DMS153 (cell line): Measurements from ENCODE around the gene APMAP.

Experiments
- DNase-seq: peaks from one replicate; lab custom pipeline; 2025; lab: John Stamatoyannopoulos, UW

Gene APMAP

DNA sequence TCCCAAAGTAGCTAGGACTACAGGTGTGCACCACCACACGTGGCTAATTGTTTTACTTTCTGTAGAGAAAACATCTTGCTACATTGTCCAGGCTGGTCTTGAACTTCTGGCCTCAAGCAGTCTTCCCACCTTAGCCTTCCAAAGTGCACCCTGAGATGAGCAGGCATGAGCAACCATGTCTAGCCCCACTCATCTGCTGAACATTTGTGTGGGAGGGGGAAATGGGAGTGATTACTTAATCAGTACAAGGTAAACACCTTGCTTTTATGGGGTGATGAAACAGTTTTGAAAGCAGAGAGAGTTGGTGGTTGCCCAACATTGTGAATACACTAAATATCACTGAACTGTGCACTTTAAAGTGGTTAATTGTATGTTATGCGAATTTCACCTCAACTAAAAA is 5.3 kb downstream of the APMAP start:
- no peak for DNase-seq

DNA sequence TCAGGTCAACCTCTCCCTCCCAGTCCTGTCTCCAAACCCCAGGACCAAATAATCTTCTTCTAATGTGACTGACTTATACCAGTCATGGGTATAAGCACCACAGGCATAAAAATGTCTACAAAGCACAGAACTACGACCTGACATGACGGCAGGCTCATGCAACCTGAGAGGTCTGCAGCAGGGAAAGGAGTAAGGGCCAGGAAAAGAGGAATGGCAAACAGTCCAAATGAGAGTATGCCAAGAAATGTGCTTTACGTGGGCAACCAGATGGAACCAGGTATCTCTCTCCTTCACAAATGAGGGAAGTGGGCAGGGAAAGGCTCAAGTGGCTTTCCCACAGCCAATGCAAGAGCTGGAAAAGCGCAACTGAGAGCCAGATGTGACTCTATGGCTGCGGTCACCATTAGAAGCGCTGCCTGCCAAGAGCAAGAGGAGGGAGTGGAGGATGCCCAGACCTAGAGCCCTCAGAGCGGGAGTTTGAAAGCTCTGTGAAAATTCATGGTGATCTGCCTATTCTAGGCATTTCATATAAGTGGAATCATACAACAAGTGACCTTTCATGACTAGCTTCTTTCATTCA is 6.0 kb downstream of the APMAP start:
- DNase-seq: no peak

DNA sequence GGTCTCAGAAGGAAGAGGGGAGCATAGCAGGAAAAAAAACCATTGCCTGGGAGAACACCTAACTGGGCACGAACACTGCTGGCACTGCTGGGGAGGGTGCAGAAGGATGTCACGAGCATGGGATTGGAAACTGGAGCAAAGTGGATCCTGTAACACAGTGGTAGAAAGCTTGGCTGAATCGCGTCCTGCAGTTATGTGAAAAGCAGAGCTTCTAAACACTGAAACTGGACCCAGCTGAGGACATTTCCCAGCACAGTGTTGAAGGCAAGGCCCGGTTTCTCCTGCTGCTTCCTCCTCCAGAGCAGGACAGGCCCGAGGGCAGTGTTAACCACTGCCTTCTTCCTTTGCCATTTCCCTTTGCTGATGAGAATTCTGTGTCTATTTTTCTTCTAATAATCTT is 6.7 kb downstream of the APMAP start:
- DNase-seq: no peak

DNA sequence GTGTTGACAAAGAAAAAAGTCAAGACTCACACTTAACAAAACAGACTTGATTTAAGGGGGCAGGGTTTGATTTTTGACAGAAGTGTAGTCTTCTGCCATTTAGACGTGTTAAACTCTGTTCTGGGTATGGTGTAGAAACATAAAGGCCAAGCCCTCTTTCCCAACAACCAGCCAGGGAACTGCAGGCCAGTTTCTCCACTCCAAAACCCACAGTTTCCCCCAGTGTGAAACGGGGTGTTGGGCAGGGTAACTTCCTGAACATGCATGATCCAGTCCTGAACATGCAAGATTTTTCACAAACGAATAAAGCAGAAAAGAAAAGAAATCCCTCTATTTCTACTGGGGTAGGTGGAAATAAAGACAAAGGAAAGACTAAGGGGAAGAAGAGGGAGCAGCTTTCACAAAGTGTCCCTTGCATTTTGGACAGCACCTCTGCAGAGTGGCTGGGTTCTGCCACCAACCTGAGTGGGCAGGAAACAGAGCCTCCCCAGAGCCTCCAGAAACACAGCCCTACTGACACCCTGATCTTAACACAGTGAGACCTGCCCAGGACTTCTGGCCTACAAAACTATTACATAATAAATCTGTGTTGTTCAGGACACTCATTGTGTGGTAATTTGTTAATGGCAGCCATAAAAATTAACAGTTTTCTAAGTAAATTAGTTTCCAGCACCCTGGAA is 7.5 kb downstream of the APMAP start:
- no peak for DNase-seq

DNA sequence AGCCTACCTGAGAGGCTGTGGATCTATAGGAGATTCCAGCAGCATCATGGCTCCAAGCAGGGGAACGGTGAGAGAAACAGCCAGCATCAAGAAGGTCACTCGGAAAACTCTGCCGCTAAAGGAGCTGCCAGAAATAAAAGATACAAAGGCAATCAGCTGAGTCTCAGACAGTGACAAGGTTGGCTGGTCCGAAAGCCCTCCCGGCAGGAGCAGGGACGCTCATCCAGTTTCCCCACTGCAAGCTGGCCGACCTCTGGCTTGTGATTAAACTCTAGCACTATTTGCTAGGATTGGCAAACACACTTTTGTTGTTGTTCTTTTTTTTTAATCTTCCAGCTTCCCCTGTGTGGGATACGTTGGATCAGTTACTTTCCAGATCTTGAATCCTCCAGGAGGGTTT is 8.7 kb downstream of the APMAP start:
- no peak for DNase-seq

DNA sequence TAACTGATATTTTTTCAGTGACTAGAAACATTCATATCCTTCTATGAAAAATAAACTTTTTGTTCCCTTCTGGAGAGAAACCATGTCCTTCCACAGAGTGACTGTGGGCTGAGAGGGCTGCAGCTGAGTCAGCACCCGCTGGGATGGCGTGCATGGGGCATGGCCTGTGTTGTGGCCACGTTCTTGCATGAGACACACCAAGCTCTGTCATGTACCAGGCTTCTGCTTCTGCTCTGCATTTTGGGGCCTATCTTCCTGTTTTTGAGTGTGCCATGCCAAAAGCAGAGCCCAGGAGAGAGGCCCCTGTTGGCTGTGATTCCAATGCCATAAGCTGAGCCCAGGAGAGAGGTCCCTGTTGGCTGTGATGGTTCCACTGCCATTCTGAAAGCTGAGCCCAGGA is 10.8 kb downstream of the APMAP start:
- DNase-seq: no peak

DNA sequence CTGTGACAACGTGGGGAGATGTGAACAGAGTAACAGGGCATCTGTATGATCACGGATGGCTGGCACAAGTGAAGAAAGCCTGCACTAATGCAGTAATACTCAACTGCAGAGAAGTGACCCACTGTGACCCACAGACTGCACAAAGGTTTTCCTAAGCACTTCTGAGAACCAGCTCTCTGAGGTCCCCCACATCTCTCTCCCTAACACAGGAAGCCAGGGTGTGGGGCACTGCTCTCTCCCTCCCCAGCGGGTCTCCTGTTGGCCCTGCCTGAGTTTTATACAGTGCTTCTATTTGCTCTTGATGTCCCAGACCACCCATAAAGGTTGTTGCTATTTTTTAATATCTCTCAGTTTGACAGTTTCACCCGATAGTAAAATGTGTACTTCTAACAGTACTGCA is 11.3 kb downstream of the APMAP start:
- no peak for DNase-seq

DNA sequence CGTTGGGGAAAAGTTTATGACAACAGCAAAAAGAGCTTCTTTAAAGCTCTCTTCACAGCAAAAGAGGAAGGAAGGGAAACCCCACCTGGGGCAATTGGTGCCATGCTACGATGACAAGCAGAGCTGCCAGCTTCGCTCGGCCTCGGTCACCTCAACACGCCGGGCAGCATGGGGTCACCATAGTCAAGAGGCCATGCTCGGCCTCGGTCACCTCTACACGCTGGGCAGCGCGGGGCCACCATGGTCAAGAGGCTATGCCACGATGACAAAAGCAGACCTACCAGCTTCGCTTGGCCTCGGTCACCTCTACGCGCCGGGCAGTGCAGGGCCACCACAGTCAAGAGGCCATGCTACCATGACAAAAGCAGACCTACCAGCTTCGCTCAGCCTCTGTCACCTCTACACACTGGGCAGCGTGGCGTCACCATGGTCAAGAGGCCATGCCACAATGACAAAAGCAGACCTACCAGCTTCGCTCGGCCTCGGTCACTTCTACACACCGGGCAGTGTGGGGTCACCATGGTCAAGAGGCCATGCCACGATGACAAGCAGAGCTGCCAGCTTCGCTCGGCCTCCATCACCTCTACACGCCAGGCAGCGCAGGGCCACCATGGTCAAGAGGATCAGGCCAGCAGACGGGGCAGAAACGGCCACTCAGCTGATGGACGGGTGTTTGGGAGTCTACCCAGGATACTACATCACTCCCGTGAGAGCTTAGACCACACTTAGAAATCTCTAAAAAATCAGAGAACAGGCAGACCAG is 12.1 kb downstream of the APMAP start:
- DNase-seq: no peak

DNA sequence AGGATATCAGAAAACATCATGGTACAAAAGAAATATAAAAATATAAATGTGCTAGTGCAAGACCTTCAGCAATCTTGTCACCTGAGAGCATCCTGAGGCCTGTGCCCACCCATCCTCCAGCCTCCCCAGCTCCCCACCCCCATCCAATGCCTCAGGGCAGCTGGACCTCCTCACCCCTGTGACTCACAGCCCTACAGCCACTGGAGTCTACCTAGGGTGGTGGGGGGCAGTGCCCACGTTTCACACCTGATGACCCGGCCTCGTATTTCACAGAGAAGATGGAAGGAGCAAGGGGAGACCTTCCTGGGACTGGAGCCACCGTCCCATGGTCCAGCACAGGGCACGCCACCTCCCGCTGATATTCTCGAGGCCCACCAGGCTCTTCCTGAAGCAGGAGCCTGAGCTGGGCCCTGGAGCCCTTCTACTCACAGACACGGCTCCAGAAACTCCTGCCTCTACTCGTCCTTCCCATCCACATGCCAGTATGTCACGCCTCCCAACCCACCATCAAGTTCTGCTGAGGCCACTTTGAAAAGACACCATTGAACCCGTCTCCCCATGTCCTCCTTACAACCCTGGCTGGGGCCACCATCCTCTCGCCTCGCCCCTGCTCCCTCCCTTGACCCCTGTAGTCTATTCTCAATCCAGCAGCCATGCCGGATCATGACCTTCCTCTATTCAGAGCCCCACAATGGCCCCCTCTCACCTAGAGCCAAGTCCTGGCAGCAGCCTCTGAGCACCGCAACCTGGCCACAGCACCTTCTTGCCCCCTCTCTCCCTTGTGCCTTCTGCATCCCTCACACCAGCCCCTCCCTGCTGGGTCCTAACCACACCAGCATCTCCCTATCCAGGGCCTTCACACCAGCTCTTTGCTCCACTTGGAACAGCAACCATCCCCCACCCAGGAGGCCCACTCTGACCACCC is 13.3 kb downstream of the APMAP start:
- DNase-seq: no peak

DNA sequence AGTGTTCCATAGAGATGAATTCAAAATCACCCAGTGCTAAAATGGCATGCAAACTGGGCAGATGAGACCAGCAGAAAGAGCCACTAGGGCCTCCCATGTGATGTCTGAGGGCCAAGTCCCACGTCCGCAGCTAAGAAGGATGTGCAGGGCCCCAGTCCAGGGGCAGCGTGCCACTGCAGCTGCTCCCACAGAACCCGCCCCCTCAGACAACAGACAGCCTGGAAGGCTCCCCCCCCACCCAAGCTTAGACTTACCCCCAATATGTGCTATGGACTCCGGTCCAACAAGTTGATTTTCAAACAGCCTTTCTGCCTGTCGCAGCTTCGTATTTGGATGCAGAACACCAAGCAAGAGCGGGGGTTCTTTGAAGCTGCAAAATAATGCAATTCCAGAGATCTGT is 14.0 kb downstream of the APMAP start:
- DNase-seq: no peak

DNA sequence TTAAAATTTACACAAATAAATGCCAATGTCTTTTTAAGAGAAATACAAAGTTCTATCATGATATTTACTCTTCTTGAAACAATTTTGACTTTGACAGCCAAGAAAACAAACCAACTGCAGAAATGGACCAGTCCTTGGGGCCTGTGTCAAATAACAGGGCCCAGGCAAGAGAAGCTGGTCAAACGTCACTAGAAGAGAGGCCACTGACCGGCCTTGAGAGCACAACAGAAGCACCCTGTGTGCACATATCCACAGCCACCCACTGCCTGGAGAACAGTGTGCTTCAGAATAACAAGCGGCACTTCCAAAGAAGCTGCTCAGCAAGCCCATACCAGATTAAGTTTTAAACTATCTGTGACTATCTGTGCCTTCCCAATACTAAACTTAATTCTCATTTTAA is 14.8 kb downstream of the APMAP start:
- DNase-seq: no peak

DNA sequence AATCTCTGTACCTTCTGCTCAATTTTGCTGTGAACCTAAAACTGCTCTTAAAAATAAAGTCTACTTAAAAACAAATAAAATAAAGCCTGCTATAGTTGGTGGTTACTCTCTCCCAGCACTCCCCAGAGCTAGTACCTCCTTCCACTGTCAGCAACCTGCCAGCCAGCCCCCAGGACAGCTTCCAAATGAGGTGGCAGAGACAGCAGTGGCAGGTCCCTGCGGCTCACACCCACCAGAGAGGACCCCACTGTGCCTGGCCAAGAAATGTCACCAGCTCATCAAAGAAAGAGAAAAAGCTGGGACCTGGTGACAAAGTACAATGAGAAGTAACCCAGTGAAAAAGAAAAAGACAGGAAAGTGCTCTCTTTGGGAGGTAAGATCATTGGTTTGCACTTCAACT is 15.2 kb downstream of the APMAP start:
- no peak for DNase-seq

DNA sequence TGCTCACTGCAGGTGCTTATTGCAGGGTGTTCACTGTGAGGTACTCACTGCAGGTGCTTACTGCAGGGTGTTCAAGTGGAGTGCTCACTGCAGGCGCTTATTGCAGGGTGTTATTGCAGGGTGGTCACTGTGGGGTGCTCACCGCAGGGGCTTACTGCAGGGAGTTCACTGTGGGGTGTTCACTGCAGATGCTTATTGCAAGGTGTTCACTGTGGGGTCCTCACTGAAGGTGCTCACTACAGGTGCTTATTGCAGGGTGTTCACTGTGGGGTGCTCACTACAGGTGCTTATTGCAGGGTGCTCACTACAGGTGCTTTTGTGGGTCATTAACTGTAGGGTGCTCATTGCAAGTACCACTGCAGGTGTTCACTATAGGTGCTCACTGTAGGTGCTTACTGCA is 20.2 kb downstream of the APMAP start:
- no peak for DNase-seq

DNA sequence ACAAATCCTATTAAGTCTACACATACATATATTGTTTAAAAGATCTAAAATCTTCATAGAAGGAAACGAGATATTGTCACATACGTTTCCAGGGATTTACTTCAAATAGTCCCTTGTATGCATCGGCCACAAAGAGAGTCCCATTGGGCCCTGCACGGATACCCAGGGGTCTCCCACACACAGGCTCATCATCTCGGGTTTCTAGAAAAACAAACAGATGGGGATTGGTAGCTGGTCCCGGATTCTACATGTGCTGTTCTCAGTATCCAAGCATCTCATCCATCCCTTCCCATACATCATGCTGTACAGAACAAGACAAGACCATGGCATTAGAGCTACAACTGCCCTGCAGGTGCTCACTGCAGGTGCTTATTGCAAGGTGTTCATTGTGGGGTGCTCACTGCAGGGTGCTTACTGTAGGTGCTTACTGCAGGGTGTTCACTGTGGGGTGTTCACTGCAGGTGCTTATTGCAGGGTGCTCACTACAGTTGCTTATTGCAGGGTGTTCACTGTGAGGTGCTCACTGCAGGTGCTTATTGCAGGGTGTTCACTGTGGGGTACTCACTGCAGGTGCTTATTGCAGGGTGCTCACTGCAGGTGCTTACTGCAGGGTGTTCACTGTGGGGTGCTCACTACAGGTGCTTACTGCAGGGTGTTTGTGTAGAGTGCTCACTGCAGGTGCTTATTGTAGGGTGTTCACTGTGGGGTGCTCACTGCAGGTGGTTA is 21.0 kb downstream of the APMAP start:
- no peak for DNase-seq

DNA sequence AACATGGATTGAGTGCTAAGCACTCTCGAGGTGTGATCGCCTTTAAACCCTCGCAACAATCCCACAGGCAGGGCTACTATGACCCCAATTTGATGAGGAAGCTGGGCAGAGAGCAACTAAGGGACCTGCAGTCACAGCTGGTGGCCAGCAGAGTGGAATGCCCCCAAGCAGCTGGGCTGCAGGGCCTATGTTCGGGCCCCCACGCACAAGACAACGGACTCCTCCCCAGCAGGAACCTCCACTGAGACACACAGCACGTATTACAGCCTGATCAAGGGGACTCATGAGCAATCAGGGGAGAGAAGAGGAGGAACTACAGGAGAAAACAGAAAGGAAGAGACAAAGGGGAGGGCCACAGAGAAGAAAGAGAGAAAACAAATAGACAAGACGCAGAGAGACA is 21.8 kb downstream of the APMAP start:
- DNase-seq: no peak

DNA sequence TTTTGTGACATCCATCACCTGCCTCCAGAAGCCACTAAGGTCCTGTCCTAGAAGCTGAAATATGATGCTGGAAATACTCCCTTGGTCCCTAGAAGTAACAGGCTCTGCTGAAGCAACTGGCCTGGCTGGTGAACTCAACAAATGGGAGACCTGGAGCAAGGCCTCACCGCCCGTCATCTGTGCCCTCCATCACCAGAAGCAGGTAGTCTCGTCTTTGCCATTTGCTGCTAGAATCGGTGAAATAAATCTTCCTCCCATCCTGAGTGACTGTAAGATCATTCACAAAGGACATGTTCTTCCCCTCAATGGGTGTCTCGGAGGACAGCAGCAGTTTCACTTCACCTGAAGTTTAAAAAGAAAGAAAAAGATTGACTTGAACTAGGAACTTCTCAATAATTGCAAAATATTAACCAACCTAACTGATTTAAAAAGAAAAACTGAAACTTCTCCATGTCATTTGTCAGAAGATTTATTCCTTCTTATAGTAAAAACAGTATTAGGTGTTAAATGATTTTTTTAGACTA is 22.5 kb downstream of the APMAP start:
- DNase-seq: no peak

DNA sequence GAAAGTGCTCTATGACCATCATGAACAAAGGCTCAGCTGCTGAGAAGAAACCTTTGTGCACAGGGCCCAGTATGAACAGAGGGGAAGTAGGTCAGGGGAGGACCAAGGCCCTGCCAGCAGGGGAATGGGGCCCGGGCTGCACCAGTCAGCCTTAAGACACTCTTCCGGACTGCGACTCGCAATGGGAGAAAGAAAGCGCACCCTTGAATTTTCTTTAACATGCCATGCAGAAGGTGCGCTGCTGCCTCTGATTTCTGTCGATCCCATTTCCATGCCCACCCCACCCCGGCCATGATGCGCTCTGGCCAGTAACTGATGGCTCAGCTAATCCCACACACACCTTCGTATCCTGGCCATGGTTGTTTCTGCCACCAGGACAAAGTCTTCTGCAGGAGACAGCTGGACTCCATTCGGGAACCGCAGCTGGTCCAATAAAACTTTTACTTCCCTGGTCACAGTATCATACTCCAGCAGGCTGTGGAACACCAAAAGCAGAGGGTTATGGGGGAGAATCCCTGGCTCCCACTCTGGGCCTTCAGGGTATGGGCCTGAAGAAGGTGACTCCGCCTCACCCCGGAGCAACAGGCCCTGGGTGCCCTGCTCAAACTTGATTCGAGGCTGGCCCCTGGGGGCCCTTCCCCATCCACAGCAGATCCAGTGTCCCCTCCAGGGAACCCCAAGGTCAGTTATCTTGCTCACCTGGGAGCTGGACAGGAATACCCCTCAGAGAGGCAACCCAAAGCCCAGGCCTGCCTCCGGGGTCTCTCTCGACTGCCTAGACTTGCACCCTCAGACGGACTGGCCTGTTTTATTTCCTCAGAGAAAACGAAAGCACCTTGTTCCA is 23.1 kb downstream of the APMAP start:
- DNase-seq: no peak

DNA sequence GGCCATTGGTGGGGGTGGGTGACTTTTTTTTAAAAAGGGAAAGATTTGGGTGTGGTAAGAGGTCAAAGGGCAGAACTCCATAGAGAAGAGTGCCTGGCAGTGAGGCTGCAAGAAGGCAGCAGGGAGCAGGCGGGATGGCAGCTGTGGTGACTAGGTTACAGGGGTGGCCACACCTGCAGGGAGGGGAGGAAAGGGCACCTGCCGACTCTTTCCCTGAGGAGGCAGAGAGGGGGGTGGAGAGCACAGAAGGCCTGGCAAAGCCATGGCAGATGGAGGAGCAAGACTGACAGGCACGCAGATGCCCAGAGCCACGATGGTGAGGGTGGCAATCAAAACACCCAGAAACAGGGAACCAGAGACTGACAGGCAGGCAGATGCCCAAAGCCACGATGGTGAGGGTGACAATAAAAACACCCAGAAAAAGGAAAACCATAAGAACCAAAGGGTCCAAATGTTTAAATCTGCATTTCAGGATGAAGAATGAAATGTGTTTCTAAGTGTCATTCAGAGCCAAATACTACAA is 24.2 kb downstream of the APMAP start:
- peak; percentile 24 for DNase-seq

DNA sequence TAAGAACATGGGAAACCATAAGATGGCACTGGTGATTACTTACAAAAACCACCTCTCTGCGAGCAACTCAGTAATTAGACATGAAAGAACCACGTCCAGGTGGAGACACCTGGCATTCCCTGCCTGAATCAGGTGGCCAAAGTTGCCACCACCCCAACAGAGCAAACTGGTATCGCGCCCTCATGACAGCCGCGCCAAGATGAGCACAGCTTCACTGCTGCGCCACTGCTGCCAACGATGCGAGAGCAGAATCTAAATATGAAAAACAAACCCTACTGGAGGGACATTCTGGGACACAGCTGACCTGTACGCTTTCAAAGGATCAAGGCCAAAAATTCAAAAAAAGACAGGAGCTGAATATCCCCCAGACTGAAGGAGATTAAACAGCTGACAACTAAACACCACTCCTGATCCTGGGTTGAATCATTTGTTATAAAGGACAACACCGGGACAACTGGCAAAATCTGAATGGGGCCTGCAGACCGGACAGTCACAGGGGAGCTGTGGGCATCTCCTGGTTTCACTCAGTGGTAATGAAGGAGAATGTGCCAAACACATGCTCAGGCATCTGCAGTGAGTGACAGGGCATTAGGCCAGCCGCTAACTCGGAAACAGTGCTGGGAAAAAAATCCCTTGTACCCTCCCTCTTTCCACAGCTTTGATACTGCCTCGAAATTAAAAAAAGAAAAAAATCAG is 26.1 kb downstream of the APMAP start:
- DNase-seq: no peak
